ENCODE measurements around the gene CRADD. TPM values are rescaled to one million over a fixed set of nuclear protein-coding genes. Genes with fewer than 3 reads are reported as not detected.
A peak's percentile ranks its signal among the peaks of the same experiment; 100 is the strongest.
"Not testable (repeated sequence)": the region's sequence is repeated elsewhere in the genome, so short reads cannot be mapped to it uniquely, and the experiment has no call there.

Gene CRADD
- total RNA-seq, 1 donor from 2014 or later, result 22.5 TPM

GRCh38 chr12:93708952-93709351 is 31.8 kb downstream of the CRADD start:
- ATAC-seq, result no peak

- no peak for ATAC-seq
These were observed 32.2 kb downstream of the CRADD start for GRCh38 chr12:93709386-93709785.

DNA sequence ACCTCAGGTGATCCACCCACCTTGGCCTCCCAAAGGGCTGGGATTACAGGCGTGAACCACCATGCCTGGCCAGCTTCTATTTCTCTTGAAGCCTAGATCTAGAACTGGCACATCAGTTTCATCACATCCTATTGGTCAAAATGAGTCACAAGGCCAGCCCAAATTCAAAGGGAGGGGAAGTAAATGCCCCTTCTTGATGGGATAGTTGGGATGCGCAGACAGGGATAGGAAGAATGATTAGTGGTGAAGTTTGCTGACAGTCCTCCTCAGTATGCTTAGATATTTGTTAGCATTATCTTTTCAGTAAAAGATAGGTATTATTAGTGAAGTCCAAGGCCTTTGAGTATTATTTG is 33.4 kb downstream of the CRADD start:
- ATAC-seq, result no peak

DNA sequence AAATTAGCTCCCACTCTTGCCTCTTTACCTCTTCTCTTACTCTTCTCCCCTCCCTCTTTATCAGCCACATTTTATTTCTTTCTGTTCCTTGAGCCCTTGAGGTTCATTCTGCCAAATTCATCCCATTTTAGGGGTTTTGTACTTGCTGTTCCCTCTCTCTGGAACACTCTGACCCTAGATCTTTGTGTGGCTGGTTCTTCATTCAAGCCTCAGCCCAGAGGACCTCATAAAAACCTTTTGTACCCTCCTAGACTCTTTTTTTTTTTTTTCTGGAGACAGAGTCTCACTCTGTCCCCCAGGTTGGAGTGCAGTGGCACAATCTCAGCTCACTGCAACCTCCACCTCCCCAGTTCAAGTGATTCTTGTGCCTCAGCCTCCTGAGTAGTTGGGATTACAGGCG is 34.3 kb downstream of the CRADD start:
- ATAC-seq, result not testable (repeated sequence)

DNA sequence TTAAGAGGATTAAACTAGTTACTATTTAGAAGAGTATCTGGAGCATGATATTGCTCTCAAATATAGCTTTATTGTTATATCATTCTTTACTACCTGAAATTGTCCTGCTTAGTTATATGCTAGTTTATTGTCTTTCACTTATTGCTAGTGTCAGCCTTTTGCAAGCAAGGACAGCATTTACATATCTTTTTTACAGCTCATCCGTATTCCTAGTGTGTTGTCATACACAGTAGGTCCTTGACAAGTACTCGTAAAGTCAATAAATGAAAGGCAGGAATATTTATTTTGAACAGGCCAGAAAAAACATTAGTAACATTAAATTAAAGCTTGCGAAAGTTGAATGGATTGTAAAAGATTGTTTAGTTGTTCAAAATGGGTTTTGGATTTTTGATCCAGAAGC is 35.0 kb downstream of the CRADD start:
- ATAC-seq, result no peak

DNA sequence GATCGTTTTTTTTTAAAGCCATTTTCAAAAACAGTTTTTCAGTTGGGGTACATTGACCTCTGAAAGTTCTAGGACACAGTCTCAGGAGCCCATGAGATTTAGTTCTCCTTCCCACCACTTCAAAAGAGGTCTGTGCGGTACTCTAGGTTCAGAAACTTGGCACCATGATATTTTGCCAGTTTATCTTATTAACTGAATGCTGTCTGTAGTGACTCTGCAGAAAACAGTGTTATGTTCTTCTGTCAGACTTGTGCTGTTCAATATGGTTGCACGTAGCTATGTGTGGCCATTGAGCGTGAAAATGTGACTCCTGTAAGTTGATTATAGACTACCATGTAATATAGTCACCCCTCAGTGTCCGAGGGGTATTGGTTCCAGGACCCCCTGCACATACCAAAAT is 35.9 kb downstream of the CRADD start:
- no peak for ATAC-seq

DNA sequence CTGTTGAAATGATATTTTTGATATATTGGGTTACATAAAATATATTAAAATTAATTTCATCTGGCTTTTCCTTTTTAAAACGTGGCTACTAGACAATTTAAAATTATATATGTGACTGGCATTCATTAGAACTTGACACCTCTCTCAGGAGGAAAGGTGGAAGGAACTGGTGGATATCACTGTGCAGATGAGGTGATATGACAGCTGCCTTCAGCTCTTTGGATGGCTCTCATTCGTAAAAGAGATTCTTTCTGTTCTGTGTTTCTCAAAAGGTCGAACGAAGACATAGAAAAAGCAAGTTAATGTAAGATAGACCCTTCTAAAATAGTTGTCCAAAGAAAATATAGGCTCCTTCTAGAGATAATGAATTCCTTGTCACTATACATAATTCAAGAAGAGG is 36.6 kb downstream of the CRADD start:
- ATAC-seq, result no peak

DNA sequence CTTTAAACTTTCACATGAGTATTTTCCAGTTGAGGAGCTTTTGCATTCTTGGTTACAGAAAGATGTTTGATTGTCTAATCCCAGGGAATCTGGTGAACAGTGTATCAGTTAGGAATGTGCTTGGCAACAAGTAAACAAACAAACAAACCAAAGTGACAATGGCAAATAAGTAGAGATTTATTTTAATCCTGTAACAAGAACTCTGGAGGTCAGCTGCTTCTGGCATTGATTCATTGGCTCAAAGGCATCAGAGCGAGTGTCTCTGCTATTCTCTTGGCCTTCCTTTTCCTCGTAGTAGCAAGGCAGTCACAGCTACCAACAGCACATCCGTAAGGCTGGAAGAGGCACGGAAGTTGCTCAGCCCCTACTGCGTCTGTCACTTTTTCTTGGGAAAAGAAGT is 37.2 kb downstream of the CRADD start:
- ATAC-seq, result no peak

GRCh38 chr12:93719710-93720109 is 42.5 kb downstream of the CRADD start:
- ATAC-seq, result no peak

DNA sequence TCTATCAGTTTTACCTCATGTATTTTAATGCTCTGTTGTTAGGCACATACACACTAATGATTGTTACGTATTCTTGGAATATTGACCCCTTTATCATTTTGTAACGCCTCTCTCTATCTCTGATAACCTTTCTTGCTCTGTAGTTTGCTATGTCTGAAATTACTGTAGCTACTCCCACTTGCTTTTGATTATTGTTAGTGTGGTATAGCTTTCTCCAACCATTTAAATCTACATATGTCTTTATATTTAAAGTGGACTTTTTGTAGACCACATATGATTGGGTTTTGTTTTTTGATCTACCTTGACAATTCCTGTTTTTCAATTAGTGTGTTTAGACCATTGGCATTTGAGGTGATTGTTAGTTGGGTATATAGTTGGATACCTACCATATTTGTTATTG is 43.4 kb downstream of the CRADD start:
- no peak for ATAC-seq

GRCh38 chr12:93722179-93722578 is 45.0 kb downstream of the CRADD start:
- no peak for ATAC-seq

DNA sequence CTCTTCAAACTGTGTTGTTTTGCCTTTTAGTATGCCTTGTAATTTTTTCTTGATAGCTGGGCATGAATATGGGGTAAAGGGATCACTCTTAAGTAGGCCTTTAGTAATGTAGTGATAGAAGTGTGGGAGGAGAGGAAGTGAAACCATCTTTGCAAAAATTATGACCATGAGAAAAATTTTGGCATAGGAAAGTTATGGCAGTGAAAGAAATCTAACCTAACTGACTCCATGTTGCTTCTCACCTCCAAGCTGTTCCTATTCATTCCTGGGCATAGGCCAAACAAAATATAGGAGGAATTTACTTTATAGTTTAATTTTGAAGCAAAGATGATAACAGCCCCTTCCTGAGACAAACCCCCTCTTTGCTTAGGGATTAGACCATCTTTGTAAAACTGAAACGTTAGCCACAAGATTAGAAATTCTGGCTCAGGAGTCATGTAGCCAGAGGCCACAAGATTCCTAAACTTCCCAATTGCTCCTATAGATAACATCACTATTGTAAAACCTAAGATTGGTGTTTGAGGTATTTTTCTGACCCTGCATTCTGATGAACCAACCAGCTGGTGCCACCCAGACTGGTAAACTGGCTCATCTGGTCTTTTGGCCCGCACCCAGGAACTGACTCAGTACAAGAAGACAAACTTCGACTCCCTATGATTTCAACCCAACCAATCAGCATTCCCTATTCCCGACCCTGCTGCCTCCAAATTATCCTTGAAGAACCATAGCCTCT is 45.8 kb downstream of the CRADD start:
- ATAC-seq, result peak; percentile 76

- peak; percentile 50 for ATAC-seq
These were observed 46.4 kb downstream of the CRADD start for GRCh38 chr12:93723568-93723930.

GRCh38 chr12:93725531-93725930 is 48.4 kb downstream of the CRADD start:
- no peak for ATAC-seq

DNA sequence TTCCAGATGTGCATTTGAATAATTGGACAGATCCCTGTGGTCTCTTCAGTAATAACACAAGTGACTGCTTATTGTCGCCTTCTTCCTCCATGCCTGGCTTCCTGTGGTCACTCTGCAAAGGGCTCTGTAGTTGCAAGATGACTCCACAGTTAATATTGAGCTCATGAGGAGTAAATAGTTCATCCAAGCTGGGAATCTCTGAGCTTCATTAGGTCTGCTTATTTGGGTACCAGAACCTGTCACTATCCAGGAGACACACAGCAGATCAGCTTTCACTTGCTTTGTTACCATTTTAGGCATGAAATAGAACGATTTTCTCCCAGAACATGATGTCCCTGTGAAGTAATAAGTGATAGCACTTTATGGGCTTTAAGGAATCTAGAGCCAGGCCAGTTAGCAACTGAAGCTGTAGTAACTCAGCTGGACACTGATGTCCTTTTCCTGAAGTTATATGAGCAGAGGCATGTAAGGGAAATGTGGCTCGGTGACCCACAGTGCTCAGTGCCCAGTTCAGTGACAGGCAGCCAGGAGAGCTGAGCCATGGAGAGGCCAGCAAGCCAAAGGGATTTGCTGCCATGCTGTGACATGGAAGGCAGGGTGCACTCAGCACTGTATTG is 50.1 kb downstream of the CRADD start:
- no peak for ATAC-seq

GRCh38 chr12:93727911-93728310 is 50.7 kb downstream of the CRADD start:
- no peak for ATAC-seq

- no peak for ATAC-seq
These were observed 52.8 kb downstream of the CRADD start for GRCh38 chr12:93729934-93730333.

DNA sequence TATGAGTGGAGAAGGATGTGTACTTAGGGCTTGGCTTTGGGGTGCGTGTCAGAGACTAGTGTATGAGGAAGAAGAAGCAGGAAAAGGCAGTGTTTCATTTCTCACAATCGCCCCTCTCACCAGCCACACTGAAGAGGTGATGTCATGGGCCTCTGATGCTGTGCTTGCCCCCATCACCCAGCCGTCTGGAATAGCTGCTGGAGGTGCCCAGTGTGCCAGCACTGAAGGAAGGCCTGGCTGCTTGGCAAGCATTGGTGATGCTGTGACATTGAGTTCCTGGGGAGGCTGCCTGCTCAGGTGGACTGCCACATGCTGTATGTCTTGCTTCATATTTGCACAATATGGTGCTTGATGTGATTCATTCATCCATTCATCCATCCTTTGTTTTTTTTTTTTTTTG is 56.2 kb downstream of the CRADD start:
- ATAC-seq, result peak; percentile 82

GRCh38 chr12:93733928-93734327 is 56.8 kb downstream of the CRADD start:
- ATAC-seq, result no peak

- no peak for ATAC-seq
These were observed 57.6 kb downstream of the CRADD start for GRCh38 chr12:93734784-93735183.

DNA sequence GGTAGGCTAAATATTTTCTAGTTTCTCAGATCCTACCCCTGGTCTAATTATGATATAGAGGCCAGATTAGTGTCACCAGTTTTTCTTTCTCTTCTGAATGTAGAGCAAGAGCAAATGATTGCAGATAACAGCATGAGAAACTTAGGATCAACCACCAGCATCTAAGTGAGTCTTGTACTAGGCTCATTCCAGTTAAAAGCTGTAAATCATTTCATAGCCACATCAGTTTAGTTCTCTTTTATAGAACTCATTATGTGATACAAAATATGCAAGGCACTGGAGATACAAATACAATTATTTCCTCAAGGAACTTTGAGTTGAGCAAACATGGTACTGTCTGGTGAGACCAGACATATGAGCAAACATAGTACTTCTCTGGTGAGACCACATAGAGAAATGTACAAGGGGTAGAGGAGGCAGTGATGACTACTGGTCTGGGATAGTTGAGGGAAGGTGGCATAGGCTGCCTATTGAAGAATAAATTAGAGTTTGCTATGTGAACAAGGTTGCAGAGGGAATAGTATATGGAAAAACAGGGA is 59.5 kb downstream of the CRADD start:
- ATAC-seq, result no peak

- ATAC-seq, result no peak
These were observed 60.5 kb downstream of the CRADD start for GRCh38 chr12:93737457-93738198.

- ATAC-seq, result no peak
These were observed 61.3 kb downstream of the CRADD start for GRCh38 chr12:93738199-93739058.
